ENCODE data around the gene HEXA.

HEXA gene

GRCh38 chr15:72319985-72320671 lies 55.7 kb downstream of the HEXA start, which contains the start of gene CELF6:
CELF6 (minus strand) TSS chr15:72320157; CDS start chr15:72319874, 283 bp downstream.
- peak; percentile 30 to 50 for DNase-seq (ENCODE audit: low read depth in 2 of 2)

- DNase-seq (ENCODE audit: low read depth in 2 of 2): peak in 1 of 2 donors; percentile 7
These were observed 56.3 kb downstream of the HEXA start for GRCh38 chr15:72319360-72319984.

GRCh38 chr15:72318408-72318942 lies 57.3 kb downstream of the HEXA start:
- no peak for DNase-seq (ENCODE audit: low read depth in 2 of 2)

GRCh38 chr15:72315706-72316370 lies 60.0 kb downstream of the HEXA start:
- DNase-seq (ENCODE audit: low read depth in 2 of 2): no peak

- no peak for DNase-seq (ENCODE audit: low read depth in 2 of 2)
These were observed 61.9 kb downstream of the HEXA start for GRCh38 chr15:72313881-72314280.

GRCh38 chr15:72313448-72313840 lies 62.4 kb downstream of the HEXA start:
- no peak for DNase-seq (ENCODE audit: low read depth in 2 of 2)

GRCh38 chr15:72312605-72313447 lies 63.0 kb downstream of the HEXA start:
- peak; percentile 14 to 26 for DNase-seq (ENCODE audit: low read depth in 2 of 2)

GRCh38 chr15:72307026-72307425 lies 68.8 kb downstream of the HEXA start:
- no peak for DNase-seq (ENCODE audit: low read depth in 2 of 2)

- DNase-seq (ENCODE audit: low read depth in 2 of 2): peak in 1 of 2 donors; percentile 8
These were observed 69.5 kb downstream of the HEXA start for GRCh38 chr15:72306211-72306785.

GRCh38 chr15:72304596-72304995 lies 71.2 kb downstream of the HEXA start:
- DNase-seq (ENCODE audit: low read depth in 2 of 2): no peak

GRCh38 chr15:72302955-72303354 lies 72.9 kb downstream of the HEXA start:
- DNase-seq (ENCODE audit: low read depth in 2 of 2): no peak

Data from stimulated activated CD4-positive, alpha-beta T cell treated with anti-CD3 and anti-CD28 coated beads, Interleukin-1b, Interleukin-23, amount 100 ng/mL, for 1 hour (primary cell).